ENCODE data around the gene FDX2. TPM values are rescaled to one million over a fixed set of nuclear protein-coding genes. Genes with fewer than 3 reads are reported as not detected.

The FDX2 gene
- total and polyA plus RNA-seq, 9 donors = 2.5 to 23.6 (median 13.2) TPM

DNA sequence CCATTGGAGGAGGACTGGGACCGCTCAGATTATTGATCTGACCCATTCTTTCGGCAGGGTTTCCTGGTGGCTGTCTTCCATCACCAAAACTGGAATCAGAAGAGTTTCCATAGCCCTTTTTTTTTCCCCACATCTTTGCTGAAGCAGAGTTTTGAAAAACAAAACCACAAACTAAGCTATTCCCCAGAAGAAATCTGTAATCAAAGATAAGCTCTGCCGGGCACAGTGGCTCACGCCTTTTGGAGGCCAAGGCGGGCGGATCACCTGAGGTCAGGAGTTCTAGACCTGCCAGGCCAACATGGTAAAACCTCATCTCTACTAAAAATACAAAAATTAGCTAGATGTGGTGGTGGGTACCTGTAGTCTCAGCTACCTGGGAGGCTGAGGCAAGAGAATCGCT is 49.1 kb downstream of the FDX2 start:
- no peak for DNase-seq
- Histone ChIP-seq H3K4me1 (ENCODE audit: insufficient read depth) (peaks cover 8% of the 10 kb centered on the region), H3K36me3 (no peaks in the 10 kb centered on the region), H3K27ac (no peak overlapping the region), H3K27me3 (no peaks in the 10 kb centered on the region), H3K4me3 (no peak overlapping the region), H3K9me3 (no peaks in the 10 kb centered on the region)
- no peak for TF ChIP-seq POLR2A (IDR thresholded peaks at IDR 0.05)
- TF ChIP-seq, protein P1, sequence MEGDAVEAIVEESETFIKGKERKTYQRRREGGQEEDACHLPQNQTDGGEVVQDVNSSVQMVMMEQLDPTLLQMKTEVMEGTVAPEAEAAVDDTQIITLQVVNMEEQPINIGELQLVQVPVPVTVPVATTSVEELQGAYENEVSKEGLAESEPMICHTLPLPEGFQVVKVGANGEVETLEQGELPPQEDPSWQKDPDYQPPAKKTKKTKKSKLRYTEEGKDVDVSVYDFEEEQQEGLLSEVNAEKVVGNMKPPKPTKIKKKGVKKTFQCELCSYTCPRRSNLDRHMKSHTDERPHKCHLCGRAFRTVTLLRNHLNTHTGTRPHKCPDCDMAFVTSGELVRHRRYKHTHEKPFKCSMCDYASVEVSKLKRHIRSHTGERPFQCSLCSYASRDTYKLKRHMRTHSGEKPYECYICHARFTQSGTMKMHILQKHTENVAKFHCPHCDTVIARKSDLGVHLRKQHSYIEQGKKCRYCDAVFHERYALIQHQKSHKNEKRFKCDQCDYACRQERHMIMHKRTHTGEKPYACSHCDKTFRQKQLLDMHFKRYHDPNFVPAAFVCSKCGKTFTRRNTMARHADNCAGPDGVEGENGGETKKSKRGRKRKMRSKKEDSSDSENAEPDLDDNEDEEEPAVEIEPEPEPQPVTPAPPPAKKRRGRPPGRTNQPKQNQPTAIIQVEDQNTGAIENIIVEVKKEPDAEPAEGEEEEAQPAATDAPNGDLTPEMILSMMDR (IDR thresholded peaks at IDR 0.05) = no peak
- no peak for TF ChIP-seq EP300 (IDR thresholded peaks at IDR 0.05)
- intact Hi-C loops (cut with DNase I) = no loop called here
- 71 to 78% (median 77%) methylated on average over 7 of the region's 7 CpGs for WGBS, 3 donors

DNA sequence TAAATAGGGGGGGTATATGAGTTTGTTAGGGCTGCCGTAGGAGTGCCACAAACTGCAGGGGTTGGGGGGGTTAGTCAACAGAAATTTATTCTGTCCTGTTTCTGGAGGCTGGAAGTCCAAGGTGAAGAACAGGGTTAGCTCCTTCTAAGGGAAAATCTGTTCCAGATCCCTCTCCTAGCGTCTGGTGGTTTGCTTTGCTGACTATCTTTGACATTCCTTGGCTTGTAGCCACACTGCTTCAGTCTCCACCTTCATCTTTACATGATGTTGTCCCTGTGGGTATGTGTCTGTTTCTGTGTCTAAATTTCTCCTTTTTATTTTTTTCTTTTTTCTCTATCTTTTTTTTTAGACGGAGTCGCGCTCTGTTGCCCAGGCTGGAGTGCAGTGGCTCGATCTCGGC is 53.0 kb downstream of the FDX2 start:
- TF ChIP-seq EP300 (IDR thresholded peaks at IDR 0.05) (no peak), POLR2A (IDR thresholded peaks at IDR 0.05) (no peak)
- TF ChIP-seq, protein P1 (IDR thresholded peaks at IDR 0.05) = no peak
- Histone ChIP-seq H3K36me3 (no peaks in the 10 kb centered on the region), H3K27ac (no peak overlapping the region), H3K27me3 (no peaks in the 10 kb centered on the region), H3K4me1 (ENCODE audit: insufficient read depth) (no peaks in the 10 kb centered on the region), H3K4me3 (no peak overlapping the region), H3K9me3 (no peaks in the 10 kb centered on the region)
- intact Hi-C loops (cut with DNase I) = no loop called here
- DNase-seq = no peak
- 58 to 66% (median 66%) methylated on average over 7 of the region's 7 CpGs for WGBS, 3 donors

DNA sequence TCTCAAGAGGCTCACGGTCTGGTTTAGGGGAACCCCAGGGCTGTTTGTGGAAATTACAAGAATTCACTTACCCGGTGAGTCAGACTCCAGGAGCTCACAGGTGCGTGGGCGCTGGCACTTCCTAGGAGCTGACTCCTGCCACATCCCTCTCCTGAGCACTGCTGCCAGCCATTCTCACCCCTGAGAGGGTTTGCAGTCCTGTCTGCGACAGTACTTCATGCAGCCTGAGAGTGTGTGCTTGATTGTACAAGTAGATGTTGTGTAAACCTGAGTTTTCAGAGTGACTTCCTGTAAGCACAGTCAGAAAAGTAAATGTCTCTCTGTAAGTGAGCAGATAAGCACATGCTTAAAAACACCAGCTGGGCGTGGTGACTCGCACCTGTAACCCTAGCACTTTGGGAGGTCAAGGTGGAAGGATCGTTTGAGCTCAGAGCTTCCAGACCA is 55.7 kb downstream of the FDX2 start:
- H3K4me1 ChIP-seq (ENCODE audit: insufficient read depth) = no peaks in the 10 kb centered on the region
- no peak overlapping the region for H3K4me3 ChIP-seq
- H3K27me3 ChIP-seq = no peaks in the 10 kb centered on the region
- no peaks in the 10 kb centered on the region for H3K9me3 ChIP-seq
- intact Hi-C loops (cut with DNase I) = no loop called here
- H3K27ac ChIP-seq = no peak overlapping the region
- H3K36me3 ChIP-seq = no peaks in the 10 kb centered on the region
- DNase-seq = no peak
- TF ChIP-seq EP300 (IDR thresholded peaks at IDR 0.05) = no peak
- TF ChIP-seq, protein P1 (IDR thresholded peaks at IDR 0.05) = no peak
- no peak for TF ChIP-seq POLR2A (IDR thresholded peaks at IDR 0.05)
- WGBS, 3 donors = 65 to 77% (median 68%) methylated on average over 8 of the region's 8 CpGs

Small RNA genes lying within 50 kb of the gene (small RNA-seq; reads per million reads assigned to genes)
- gene AC011511.1 (not detected), gene AC011511.4 (not detected)

Other genes with a start within 250 kb of the FDX2 start
- 10 to 100 TPM; 34.0 to 49.5 (median 40.2) TPM for gene SHFL, start 229.7 kb downstream of the FDX2 start, total RNA-seq
- 10 to 100 TPM; 39.0 to 42.1 TPM for gene SHFL, start 229.7 kb downstream of the FDX2 start, polyA plus RNA-seq
- under 1 TPM in 6 of 7 donors, not detected in 1; 0.15 to 0.80 (median 0.38) TPM for gene ANGPTL6, start 213.3 kb downstream of the FDX2 start, total RNA-seq
- 1 to 10 TPM in 1 of 2 donors, under 1 TPM in 1; 0.10 to 1.4 TPM for gene ANGPTL6, start 213.3 kb downstream of the FDX2 start, polyA plus RNA-seq
- gene PPAN, start 209.7 kb downstream of the FDX2 start, total RNA-seq = 10 to 100 TPM; 21.0 to 58.3 (median 44.4) TPM
- gene PPAN, start 209.7 kb downstream of the FDX2 start, polyA plus RNA-seq = 10 to 100 TPM in 1 of 2 donors, 1 to 10 TPM in 1; 6.2 to 33.3 TPM
- gene P2RY11, start 204.3 kb downstream of the FDX2 start, total RNA-seq = 10 to 100 TPM in 5 of 7 donors, 1 to 10 TPM in 2; 5.5 to 18.5 (median 14.4) TPM
- 1 to 10 TPM; 2.1 to 8.7 TPM for gene P2RY11, start 204.3 kb downstream of the FDX2 start, polyA plus RNA-seq
- 100 to 1,000 TPM; 284 to 375 (median 298) TPM for gene EIF3G, start 196.1 kb downstream of the FDX2 start, total RNA-seq
- gene EIF3G, start 196.1 kb downstream of the FDX2 start, polyA plus RNA-seq = 100 to 1,000 TPM; 293 to 311 TPM
- gene DNMT1, start 121.1 kb downstream of the FDX2 start, total RNA-seq = 10 to 100 TPM; 28.1 to 74.2 (median 41.8) TPM
- gene DNMT1, start 121.1 kb downstream of the FDX2 start, polyA plus RNA-seq = 10 to 100 TPM; 19.8 to 60.2 TPM
- 10 to 100 TPM in 4 of 7 donors, 1 to 10 TPM in 3; 3.6 to 25.9 (median 12.7) TPM for gene S1PR2, start 84.7 kb downstream of the FDX2 start, total RNA-seq
- gene S1PR2, start 84.7 kb downstream of the FDX2 start, polyA plus RNA-seq = 1 to 10 TPM; 4.9 to 5.1 TPM
- 10 to 100 TPM; 42.2 to 73.3 (median 58.9) TPM for gene MRPL4, start 63.8 kb downstream of the FDX2 start, total RNA-seq
- 10 to 100 TPM in 1 of 2 donors, 1 to 10 TPM in 1; 4.7 to 60.6 TPM for gene MRPL4, start 63.8 kb downstream of the FDX2 start, polyA plus RNA-seq
- gene ICAM1, start 44.9 kb downstream of the FDX2 start, total RNA-seq = 100 to 1,000 TPM in 1 of 7 donors, 10 to 100 TPM in 6; 12.1 to 116 (median 18.7) TPM
- 10 to 100 TPM; 12.3 to 20.6 TPM for gene ICAM1, start 44.9 kb downstream of the FDX2 start, polyA plus RNA-seq
- gene ICAM4, start 29.1 kb downstream of the FDX2 start, total RNA-seq = 1 to 10 TPM in 2 of 7 donors, under 1 TPM in 5; 0.26 to 3.3 (median 0.60) TPM
- under 1 TPM; 0.17 to 0.29 TPM for gene ICAM4, start 29.1 kb downstream of the FDX2 start, polyA plus RNA-seq
- 10 to 100 TPM in 3 of 7 donors, 1 to 10 TPM in 1, under 1 TPM in 3; 0.51 to 16.1 (median 2.5) TPM for gene ICAM5, start 26.1 kb downstream of the FDX2 start, total RNA-seq
- gene ICAM5, start 26.1 kb downstream of the FDX2 start, polyA plus RNA-seq = under 1 TPM in 1 of 2 donors, not detected in 1; 0.11 TPM
- 1 to 10 TPM; 2.6 to 5.6 (median 3.0) TPM for gene ZGLP1, start 6.2 kb downstream of the FDX2 start, total RNA-seq
- 1 to 10 TPM in 1 of 2 donors, under 1 TPM in 1; 0.27 to 4.5 TPM for gene ZGLP1, start 6.2 kb downstream of the FDX2 start, polyA plus RNA-seq
- gene RAVER1, start 17.5 kb upstream of the FDX2 start, total RNA-seq = 10 to 100 TPM; 13.1 to 50.7 (median 41.0) TPM
- 10 to 100 TPM in 1 of 2 donors, 1 to 10 TPM in 1; 1.3 to 18.2 TPM for gene RAVER1, start 17.5 kb upstream of the FDX2 start, polyA plus RNA-seq
- 10 to 100 TPM in 1 of 7 donors, 1 to 10 TPM in 6; 2.2 to 10.9 (median 3.6) TPM for gene ICAM3, start 23.6 kb upstream of the FDX2 start, total RNA-seq
- 1 to 10 TPM; 3.9 to 4.3 TPM for gene ICAM3, start 23.6 kb upstream of the FDX2 start, polyA plus RNA-seq
- 100 to 1,000 TPM in 1 of 7 donors, 10 to 100 TPM in 6; 55.4 to 118 (median 81.6) TPM for gene TYK2, start 64.6 kb upstream of the FDX2 start, total RNA-seq
- gene TYK2, start 64.6 kb upstream of the FDX2 start, polyA plus RNA-seq = 10 to 100 TPM; 62.7 to 73.2 TPM
- 100 to 1,000 TPM in 5 of 7 donors, 10 to 100 TPM in 2; 81.3 to 123 (median 113) TPM for gene CDC37, start 87.5 kb upstream of the FDX2 start, total RNA-seq
- gene CDC37, start 87.5 kb upstream of the FDX2 start, polyA plus RNA-seq = 100 to 1,000 TPM; 117 to 180 TPM
- gene PDE4A, start 104.5 kb upstream of the FDX2 start, total RNA-seq = 1 to 10 TPM in 6 of 7 donors, under 1 TPM in 1; 0.71 to 4.8 (median 3.0) TPM
- gene PDE4A, start 104.5 kb upstream of the FDX2 start, polyA plus RNA-seq = 1 to 10 TPM; 2.1 to 2.6 TPM
- 10 to 100 TPM; 29.6 to 61.7 (median 51.7) TPM for gene KEAP1, start 187.3 kb upstream of the FDX2 start, total RNA-seq
- gene KEAP1, start 187.3 kb upstream of the FDX2 start, polyA plus RNA-seq = 10 to 100 TPM; 38.5 to 40.4 TPM
- gene S1PR5, start 201.4 kb upstream of the FDX2 start, total RNA-seq = under 1 TPM in 6 of 7 donors, not detected in 1; 0.12 to 0.57 (median 0.32) TPM
- gene S1PR5, start 201.4 kb upstream of the FDX2 start, polyA plus RNA-seq = 1 to 10 TPM in 1 of 2 donors, under 1 TPM in 1; 0.33 to 1.4 TPM
- gene ATG4D, start 227.9 kb upstream of the FDX2 start, total RNA-seq = 10 to 100 TPM; 13.9 to 26.9 (median 24.1) TPM
- 10 to 100 TPM in 1 of 2 donors, 1 to 10 TPM in 1; 3.1 to 20.8 TPM for gene ATG4D, start 227.9 kb upstream of the FDX2 start, polyA plus RNA-seq
- 10 to 100 TPM; 12.3 to 28.9 (median 23.6) TPM for gene KRI1, start 250.0 kb upstream of the FDX2 start, total RNA-seq
- 10 to 100 TPM; 20.1 to 24.2 TPM for gene KRI1, start 250.0 kb upstream of the FDX2 start, polyA plus RNA-seq

All from ovary (tissue), 9 donors.